ENCODE measurements around the gene MRGPRG.
"Not testable (repeated sequence)": the region's sequence is repeated elsewhere in the genome, so short reads cannot be mapped to it uniquely, and the experiment has no call there.

DNA sequence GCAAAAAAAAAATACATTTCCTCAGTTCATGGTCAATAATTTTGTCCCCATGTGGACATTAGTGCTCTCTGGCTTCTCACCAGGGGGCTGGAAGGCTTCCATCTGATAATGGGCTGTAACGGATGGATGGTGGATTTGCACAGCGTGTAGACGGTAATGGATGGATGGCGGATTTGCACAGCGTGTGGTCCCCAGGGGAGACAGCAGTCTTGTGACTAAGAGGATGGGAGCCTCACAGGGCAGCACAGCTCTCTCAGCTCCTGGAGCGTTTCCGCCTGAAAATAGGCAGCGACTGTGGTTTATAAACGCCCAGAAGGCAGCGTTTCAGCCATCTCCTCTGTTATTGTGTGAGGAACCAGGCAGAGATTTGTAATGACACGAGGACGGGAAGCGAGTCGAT lies 36.2 kb upstream of the MRGPRG start:
- TF ChIP-seq, protein P1, sequence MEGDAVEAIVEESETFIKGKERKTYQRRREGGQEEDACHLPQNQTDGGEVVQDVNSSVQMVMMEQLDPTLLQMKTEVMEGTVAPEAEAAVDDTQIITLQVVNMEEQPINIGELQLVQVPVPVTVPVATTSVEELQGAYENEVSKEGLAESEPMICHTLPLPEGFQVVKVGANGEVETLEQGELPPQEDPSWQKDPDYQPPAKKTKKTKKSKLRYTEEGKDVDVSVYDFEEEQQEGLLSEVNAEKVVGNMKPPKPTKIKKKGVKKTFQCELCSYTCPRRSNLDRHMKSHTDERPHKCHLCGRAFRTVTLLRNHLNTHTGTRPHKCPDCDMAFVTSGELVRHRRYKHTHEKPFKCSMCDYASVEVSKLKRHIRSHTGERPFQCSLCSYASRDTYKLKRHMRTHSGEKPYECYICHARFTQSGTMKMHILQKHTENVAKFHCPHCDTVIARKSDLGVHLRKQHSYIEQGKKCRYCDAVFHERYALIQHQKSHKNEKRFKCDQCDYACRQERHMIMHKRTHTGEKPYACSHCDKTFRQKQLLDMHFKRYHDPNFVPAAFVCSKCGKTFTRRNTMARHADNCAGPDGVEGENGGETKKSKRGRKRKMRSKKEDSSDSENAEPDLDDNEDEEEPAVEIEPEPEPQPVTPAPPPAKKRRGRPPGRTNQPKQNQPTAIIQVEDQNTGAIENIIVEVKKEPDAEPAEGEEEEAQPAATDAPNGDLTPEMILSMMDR (IDR thresholded peaks at IDR 0.05; ENCODE audit: poor library complexity, severe bottlenecking), result not testable (repeated sequence)
- TF ChIP-seq RAD21 (conservative IDR thresholded peaks at IDR 0.05); SMC3 (conservative IDR thresholded peaks at IDR 0.05; ENCODE audit: poor library complexity); EZH2 (IDR thresholded peaks at IDR 0.05; ENCODE audit: borderline replicate concordance, insufficient read depth, low read length, poor library complexity, severe bottlenecking); EP300 (conservative IDR thresholded peaks at IDR 0.05; ENCODE audit: poor library complexity, severe bottlenecking); POLR2AphosphoS5 (IDR thresholded peaks at IDR 0.05): not testable (repeated sequence)
- TF ChIP-seq, protein P2, sequence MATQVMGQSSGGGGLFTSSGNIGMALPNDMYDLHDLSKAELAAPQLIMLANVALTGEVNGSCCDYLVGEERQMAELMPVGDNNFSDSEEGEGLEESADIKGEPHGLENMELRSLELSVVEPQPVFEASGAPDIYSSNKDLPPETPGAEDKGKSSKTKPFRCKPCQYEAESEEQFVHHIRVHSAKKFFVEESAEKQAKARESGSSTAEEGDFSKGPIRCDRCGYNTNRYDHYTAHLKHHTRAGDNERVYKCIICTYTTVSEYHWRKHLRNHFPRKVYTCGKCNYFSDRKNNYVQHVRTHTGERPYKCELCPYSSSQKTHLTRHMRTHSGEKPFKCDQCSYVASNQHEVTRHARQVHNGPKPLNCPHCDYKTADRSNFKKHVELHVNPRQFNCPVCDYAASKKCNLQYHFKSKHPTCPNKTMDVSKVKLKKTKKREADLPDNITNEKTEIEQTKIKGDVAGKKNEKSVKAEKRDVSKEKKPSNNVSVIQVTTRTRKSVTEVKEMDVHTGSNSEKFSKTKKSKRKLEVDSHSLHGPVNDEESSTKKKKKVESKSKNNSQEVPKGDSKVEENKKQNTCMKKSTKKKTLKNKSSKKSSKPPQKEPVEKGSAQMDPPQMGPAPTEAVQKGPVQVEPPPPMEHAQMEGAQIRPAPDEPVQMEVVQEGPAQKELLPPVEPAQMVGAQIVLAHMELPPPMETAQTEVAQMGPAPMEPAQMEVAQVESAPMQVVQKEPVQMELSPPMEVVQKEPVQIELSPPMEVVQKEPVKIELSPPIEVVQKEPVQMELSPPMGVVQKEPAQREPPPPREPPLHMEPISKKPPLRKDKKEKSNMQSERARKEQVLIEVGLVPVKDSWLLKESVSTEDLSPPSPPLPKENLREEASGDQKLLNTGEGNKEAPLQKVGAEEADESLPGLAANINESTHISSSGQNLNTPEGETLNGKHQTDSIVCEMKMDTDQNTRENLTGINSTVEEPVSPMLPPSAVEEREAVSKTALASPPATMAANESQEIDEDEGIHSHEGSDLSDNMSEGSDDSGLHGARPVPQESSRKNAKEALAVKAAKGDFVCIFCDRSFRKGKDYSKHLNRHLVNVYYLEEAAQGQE (IDR thresholded peaks at IDR 0.05; ENCODE audit: borderline replicate concordance), result not testable (repeated sequence)

Measured in neural cell (in vitro differentiated cells).